ENCODE results near the gene LDLRAD4.

The LDLRAD4 gene

GRCh38 chr18:13566941-13567746, 348.6 kb downstream of the LDLRAD4 start:
- no peak for DNase-seq

- DNase-seq, result no peak
Measured at GRCh38 chr18:13568443-13569392, 350.2 kb downstream of the LDLRAD4 start.

- DNase-seq, result no peak
Measured at GRCh38 chr18:13570216-13570615, 351.7 kb downstream of the LDLRAD4 start.

GRCh38 chr18:13570856-13571495, 352.4 kb downstream of the LDLRAD4 start:
- no peak for DNase-seq

GRCh38 chr18:13572148-13572547, 353.6 kb downstream of the LDLRAD4 start:
- DNase-seq, result no peak

GRCh38 chr18:13572721-13573120, 354.2 kb downstream of the LDLRAD4 start:
- DNase-seq, result no peak

GRCh38 chr18:13573750-13574149, 355.2 kb downstream of the LDLRAD4 start:
- DNase-seq, result no peak

- DNase-seq, result no peak
Measured at GRCh38 chr18:13574355-13574754, 355.8 kb downstream of the LDLRAD4 start.

GRCh38 chr18:13574761-13575160, 356.2 kb downstream of the LDLRAD4 start:
- no peak for DNase-seq

GRCh38 chr18:13576598-13576997, 358.0 kb downstream of the LDLRAD4 start:
- DNase-seq, result no peak

- DNase-seq, result no peak
Measured at GRCh38 chr18:13577091-13577697, 358.6 kb downstream of the LDLRAD4 start.

GRCh38 chr18:13577781-13578180, 359.2 kb downstream of the LDLRAD4 start:
- DNase-seq, result no peak

- no peak for DNase-seq
Measured at GRCh38 chr18:13578400-13578799, 359.8 kb downstream of the LDLRAD4 start.

GRCh38 chr18:13579874-13580273, 361.3 kb downstream of the LDLRAD4 start:
- DNase-seq, result no peak

GRCh38 chr18:13580351-13580750, 361.8 kb downstream of the LDLRAD4 start:
- no peak for DNase-seq

- DNase-seq, result no peak
Measured at GRCh38 chr18:13580991-13581390, 362.4 kb downstream of the LDLRAD4 start.

GRCh38 chr18:13581496-13582177, 363.1 kb downstream of the LDLRAD4 start:
- no peak for DNase-seq

- DNase-seq, result no peak
Measured at GRCh38 chr18:13582178-13582670, 363.7 kb downstream of the LDLRAD4 start.

GRCh38 chr18:13583576-13584550, 365.3 kb downstream of the LDLRAD4 start:
- DNase-seq, result no peak

GRCh38 chr18:13584825-13585224, 366.3 kb downstream of the LDLRAD4 start:
- no peak for DNase-seq

All from activated naive CD4-positive, alpha-beta T cell (primary cell).